Sigmoid colon (tissue), 4 donors: ENCODE data around the gene FILIP1.
"Not testable (repeated sequence)": the region's sequence is repeated elsewhere in the genome, so short reads cannot be mapped to it uniquely, and the experiment has no call there.

Experiments
- CTCF ChIP-seq, 4 experiments: fragments of 450-650 bp in 3 of 4; fragments of 200-600 bp in 1 of 4; IDR thresholded peaks; one replicate each; pipeline ENCODE4 v1.5.1; 2016 to 2019; ENCODE audit warnings: antibody characterized with exemption in 4 of 4, mild to moderate bottlenecking in 3 of 4, moderate library complexity in 2 of 4
- EP300 ChIP-seq, 4 donors: sonication (generic); formaldehyde crosslinking; IDR thresholded peaks; one replicate each; pipeline ENCODE4 v1.6.1; 2017; ENCODE audit warnings: antibody characterized with exemption in 4 of 4
- POLR2A ChIP-seq, 2 donors: fragments of 450-650 bp; IDR thresholded peaks; one replicate each; pipeline ENCODE4 v1.6.1; 2016; ENCODE audit warnings: antibody characterized with exemption in 2 of 2, mild to moderate bottlenecking in 2 of 2, moderate library complexity in 2 of 2
- POLR2AphosphoS5 ChIP-seq, 4 donors: sonication (generic); formaldehyde crosslinking; IDR thresholded peaks; one replicate each; pipeline ENCODE4 v1.6.1; 2017; ENCODE audit warnings: antibody characterized with exemption in 4 of 4

DNA sequence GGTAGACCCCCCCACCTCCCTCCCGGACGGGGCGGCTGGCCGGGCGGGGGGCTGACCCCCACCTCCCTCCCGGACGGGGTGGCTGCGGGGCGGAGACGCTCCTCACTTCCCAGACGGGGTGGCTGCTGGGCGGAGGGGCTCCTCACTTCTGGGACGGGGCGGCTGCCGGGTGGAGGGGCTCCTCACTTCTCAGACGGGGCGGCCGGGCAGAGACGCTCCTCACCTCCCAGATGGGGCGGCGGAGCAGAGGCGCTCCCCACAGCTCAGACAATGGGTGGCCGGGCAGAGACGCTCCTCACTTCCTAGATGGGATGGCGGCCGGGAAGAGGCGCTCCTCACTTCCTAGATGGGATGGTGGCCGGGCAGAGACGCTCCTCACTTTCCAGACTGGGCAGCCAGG, 51.7 kb downstream of the FILIP1 start:
- TF ChIP-seq CTCF, EP300, POLR2A, POLR2AphosphoS5 (IDR thresholded peaks at IDR 0.05): not testable (repeated sequence)
